ENCODE results near the gene CPT1B. TPM values are rescaled to one million over a fixed set of nuclear protein-coding genes. Genes with fewer than 3 reads are reported as not detected.
A peak's percentile ranks its signal among the peaks of the same experiment; 100 is the strongest.

The CPT1B gene
- polyA plus RNA-seq, 3 donors: 0.18 to 66.9 TPM; not detected in 1

DNA sequence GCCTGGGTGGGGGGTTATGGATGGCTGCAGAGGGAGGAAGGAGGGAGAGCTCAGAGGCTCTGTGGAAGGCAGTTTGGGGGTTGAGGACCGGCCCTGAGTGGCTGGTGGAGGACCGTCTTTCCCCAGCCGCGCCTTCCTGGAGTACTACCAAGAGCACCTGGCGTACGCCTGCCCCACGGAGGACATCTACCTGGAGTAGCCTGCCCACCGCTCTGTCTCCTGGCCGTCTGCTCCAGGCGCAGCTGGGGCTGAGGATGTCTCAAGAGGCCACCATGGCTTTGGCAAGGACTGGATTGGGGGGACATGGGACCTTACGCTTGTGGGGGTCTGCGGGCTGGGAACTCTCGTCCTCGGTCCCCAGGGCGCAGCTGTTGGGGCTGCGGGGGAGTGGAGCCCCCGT, 32.4 kb upstream of the CPT1B start:
- Mint-ChIP-seq H3K27me3 (ENCODE audit: low read depth in 3 of 3) (peaks cover 31 to 68% (median 44%) of the 10 kb centered on the region in 3 donors), H3K36me3 (no peaks in the 10 kb centered on the region), H3K27ac (no peak overlapping the region), H3K9me3 (peaks cover 0 to 4% (median 0%) of the 10 kb centered on the region in 7 donors), H3K4me3 (peak overlapping the region in 1 of 2 donors; percentile 47), H3K4me1 (peaks cover 8% of the 10 kb centered on the region)
- DNase-seq: no peak
- H4K20me1 ChIP-seq (ENCODE audit: insufficient read depth, low read length): no peaks in the 10 kb centered on the region
- no peak for TF ChIP-seq CTCF (IDR thresholded peaks at IDR 0.05)
- H2AFZ ChIP-seq (ENCODE audit: insufficient read depth, low read depth, low read length, poor library complexity, severe bottlenecking): no peak overlapping the region
- intact Hi-C loops (cut with micrococcal nuclease): no loop called here
- no peaks in the 10 kb centered on the region for H3K79me2 ChIP-seq (ENCODE audit: insufficient read depth, low read length)
- no peak overlapping the region for H3K4me3 ChIP-seq (replicated peaks in 1 of 3; ENCODE audit: low read depth in 2 of 3, low read length in 3 of 3)
- WGBS (ENCODE audit: insufficient coverage): 92% methylated on average over 14 of the region's 17 CpGs
- no peak overlapping the region for H3K27ac ChIP-seq (ENCODE audit: low read depth in 1 of 2, low read length in 2 of 2)
- H3K4me2 ChIP-seq (replicated peaks; ENCODE audit: extremely low read depth, low read length, poor library complexity, severe bottlenecking): no peak overlapping the region
- no peaks in the 10 kb centered on the region for H3K9me3 ChIP-seq (replicated peaks in 1 of 2; ENCODE audit: control insufficient read depth in 1 of 2, insufficient read depth in 1 of 2, low read length in 2 of 2)
- no peaks in the 10 kb centered on the region for H3K4me1 ChIP-seq (ENCODE audit: control insufficient read depth in 1 of 2, insufficient read depth in 2 of 2, low read length in 2 of 2)
- no peak overlapping the region for H3K9ac ChIP-seq (ENCODE audit: insufficient read depth, low read length, poor library complexity, severe bottlenecking)
- peaks cover 0 to 22% of the 10 kb centered on the region in 2 donors for H3K27me3 ChIP-seq (ENCODE audit: control insufficient read depth in 2 of 2, insufficient read depth in 2 of 2, low read length in 2 of 2)
- no peaks in the 10 kb centered on the region for H3K36me3 ChIP-seq (replicated peaks in 1 of 2; ENCODE audit: control insufficient read depth in 1 of 2, insufficient read depth in 2 of 2, low read length in 2 of 2)

DNA sequence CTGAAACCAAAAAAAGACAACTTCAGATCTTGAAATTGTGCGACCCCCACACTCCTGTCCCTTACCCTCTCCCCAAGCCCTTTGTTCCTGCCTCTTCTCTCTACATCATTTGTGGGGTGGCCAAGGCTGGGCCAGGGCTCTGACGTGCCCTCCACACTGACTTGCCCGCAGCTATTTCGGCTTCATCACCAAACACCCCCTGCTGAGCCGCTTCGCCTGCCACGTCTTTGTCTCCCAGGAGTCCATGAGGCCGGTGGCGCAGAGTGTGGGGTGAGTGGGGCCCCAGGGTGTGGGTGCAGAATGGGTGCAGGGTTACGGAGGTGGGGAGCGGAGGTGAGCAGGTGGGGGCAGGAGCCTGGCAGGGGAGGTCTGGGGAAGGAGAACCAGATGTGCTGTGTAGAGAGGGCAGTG, 31.8 kb upstream of the CPT1B start:
- no peak for TF ChIP-seq CTCF (IDR thresholded peaks at IDR 0.05)
- H3K27ac Mint-ChIP-seq: no peak overlapping the region
- no peak for DNase-seq
- peaks cover 36 to 72% (median 49%) of the 10 kb centered on the region in 3 donors for H3K27me3 Mint-ChIP-seq (ENCODE audit: low read depth in 3 of 3)
- H3K36me3 ChIP-seq (replicated peaks in 1 of 2; ENCODE audit: control insufficient read depth in 1 of 2, insufficient read depth in 2 of 2, low read length in 2 of 2): no peaks in the 10 kb centered on the region
- no peaks in the 10 kb centered on the region for H4K20me1 ChIP-seq (ENCODE audit: insufficient read depth, low read length)
- H3K27me3 ChIP-seq (ENCODE audit: control insufficient read depth in 2 of 2, insufficient read depth in 2 of 2, low read length in 2 of 2): peaks cover 0 to 27% of the 10 kb centered on the region in 2 donors
- no peak overlapping the region for H3K4me3 ChIP-seq (replicated peaks in 1 of 3; ENCODE audit: low read depth in 2 of 3, low read length in 3 of 3)
- H3K4me2 ChIP-seq (replicated peaks; ENCODE audit: extremely low read depth, low read length, poor library complexity, severe bottlenecking): no peak overlapping the region
- no peaks in the 10 kb centered on the region for H3K9me3 ChIP-seq (replicated peaks in 1 of 2; ENCODE audit: control insufficient read depth in 1 of 2, insufficient read depth in 1 of 2, low read length in 2 of 2)
- H3K4me1 ChIP-seq (ENCODE audit: control insufficient read depth in 1 of 2, insufficient read depth in 2 of 2, low read length in 2 of 2): no peaks in the 10 kb centered on the region
- peaks cover 0 to 4% (median 0%) of the 10 kb centered on the region in 7 donors for H3K9me3 Mint-ChIP-seq
- no peak overlapping the region for H3K9ac ChIP-seq (ENCODE audit: insufficient read depth, low read length, poor library complexity, severe bottlenecking)
- H3K4me3 Mint-ChIP-seq: peak overlapping the region in 1 of 2 donors; percentile 47
- H3K4me1 Mint-ChIP-seq: peaks cover 8% of the 10 kb centered on the region
- no peaks in the 10 kb centered on the region for H3K36me3 Mint-ChIP-seq
- no peak overlapping the region for H3K27ac ChIP-seq (ENCODE audit: low read depth in 1 of 2, low read length in 2 of 2)
- no peaks in the 10 kb centered on the region for H3K79me2 ChIP-seq (ENCODE audit: insufficient read depth, low read length)
- intact Hi-C loops (cut with micrococcal nuclease): no loop called here
- WGBS (ENCODE audit: insufficient coverage): 93% methylated on average over 6 of the region's 11 CpGs
- no peak overlapping the region for H2AFZ ChIP-seq (ENCODE audit: insufficient read depth, low read depth, low read length, poor library complexity, severe bottlenecking)

Measured in CD14-positive monocyte (primary cell).